Thoracic aorta (tissue), 2 donors: ENCODE data around the gene EHD2. TPM values are rescaled to one million over a fixed set of nuclear protein-coding genes. Genes with fewer than 3 reads are reported as not detected.

ENCODE experiments used
- ATAC-seq: fragments of 150-250 bp; one replicate; pipeline ENCODE4 v1.8.0; 2017; ENCODE audit warnings: low read depth; ENCODE audit not compliant: insufficient number of reproducible peaks, low FRiP score
- DNase-seq: peaks from one replicate; pipeline ENCODE4 v3.0.0-alpha.2; 2020; ENCODE audit warnings: low spot score
- H3K27ac ChIP-seq, 2 donors: fragments of 200-600 bp; sonication (generic); 1 replicate in 1 of 2; 2 replicates in 1 of 2; pipeline ENCODE4 v1.5.1; 2016; ENCODE audit warnings: mild to moderate bottlenecking in 2 of 2, moderate library complexity in 2 of 2
- H3K27me3 ChIP-seq: fragments of 200-600 bp; sonication (generic); replicated peaks from 2 replicates; pipeline ENCODE4 v1.6.0; 2016; ENCODE audit warnings: mild to moderate bottlenecking; ENCODE audit not compliant: insufficient read depth
- H3K36me3 ChIP-seq: fragments of 200-600 bp; sonication (generic); one replicate; pipeline ENCODE4 v1.5.1; 2016
- H3K4me1 ChIP-seq, 2 donors: fragments of 200-600 bp; sonication (generic); 1 replicate in 1 of 2; 2 replicates in 1 of 2; pipeline versions ENCODE4 v1.5.1 to v1.6.0; 2016; ENCODE audit warnings: low read depth in 2 of 2, mild to moderate bottlenecking in 1 of 2; ENCODE audit not compliant: control insufficient read depth in 1 of 2
- H3K4me3 ChIP-seq: fragments of 200-600 bp; sonication (generic); 2 replicates; pipeline ENCODE4 v1.5.1; 2016; ENCODE audit warnings: mild to moderate bottlenecking
- H3K9me3 ChIP-seq: fragments of 200-600 bp; sonication (generic); 2 replicates; pipeline ENCODE4 v1.5.1; 2016
- CTCF ChIP-seq: fragments of 200-600 bp; sonication (generic); IDR thresholded peaks from one replicate; pipeline ENCODE4 v1.5.1; 2019; ENCODE audit warnings: antibody characterized with exemption
- total RNA-seq, 2 donors: library from RNA; depleted of rRNA; stranded (reverse); fragments of >200 nt; gene quantifications; one replicate each; pipeline versions ENCODE4 v1.1.0 to v1.2.3, GENCODE V29; 2016

The EHD2 gene
- total RNA-seq, 2 donors from 2014 or later: 141 to 195 TPM

- peaks cover 86% of the 10 kb centered on the region for H3K36me3 ChIP-seq
- no peaks in the 10 kb centered on the region for H3K4me1 ChIP-seq
- no peaks in the 10 kb centered on the region for H3K9me3 ChIP-seq
- no peak overlapping the region for H3K27ac ChIP-seq
- no peak for DNase-seq
- no peak for TF ChIP-seq CTCF
- no peak for ATAC-seq
- no peak overlapping the region for H3K4me3 ChIP-seq
- H3K27me3 ChIP-seq: no peaks in the 10 kb centered on the region
Measured at GRCh38 chr19:47752440-47753211, 39.4 kb downstream of the EHD2 start.

- Histone ChIP-seq H3K9me3 (no peaks in the 10 kb centered on the region), H3K36me3 (peaks cover 89% of the 10 kb centered on the region), H3K27me3 (no peaks in the 10 kb centered on the region), H3K27ac (no peak overlapping the region), H3K4me1 (no peaks in the 10 kb centered on the region), H3K4me3 (no peak overlapping the region)
- ATAC-seq (no peak), DNase-seq (no peak)
- no peak for TF ChIP-seq CTCF
Measured at GRCh38 chr19:47754206-47755064, 41.2 kb downstream of the EHD2 start.

GRCh38 chr19:47755065-47755761 is 42.0 kb downstream of the EHD2 start:
- Histone ChIP-seq H3K36me3 (peaks cover 82% of the 10 kb centered on the region), H3K4me1 (no peaks in the 10 kb centered on the region), H3K27me3 (no peaks in the 10 kb centered on the region), H3K4me3 (no peak overlapping the region), H3K9me3 (no peaks in the 10 kb centered on the region), H3K27ac (no peak overlapping the region)
- no peak for ATAC-seq
- DNase-seq: no peak
- no peak for TF ChIP-seq CTCF

- ATAC-seq (no peak), DNase-seq (no peak)
- Histone ChIP-seq H3K9me3 (no peaks in the 10 kb centered on the region), H3K4me3 (no peak overlapping the region), H3K4me1 (no peaks in the 10 kb centered on the region), H3K27me3 (no peaks in the 10 kb centered on the region), H3K36me3 (peaks cover 74% of the 10 kb centered on the region), H3K27ac (no peak overlapping the region)
- TF ChIP-seq CTCF: no peak
Measured at GRCh38 chr19:47755762-47756626, 42.8 kb downstream of the EHD2 start.
